B cell (primary cell): ENCODE data around the gene GPC3. TPM values are rescaled to one million over a fixed set of nuclear protein-coding genes. Genes with fewer than 3 reads are reported as not detected.

ENCODE experiments used
- ATAC-seq: fragments of 200-7000 bp; cut with Tn5 transposase; one replicate; pipeline ENCODE4 v1.10.0; 2021; ENCODE audit warnings: low read depth, mild to moderate bottlenecking, moderate number of reproducible peaks, moderate library complexity
- CTCF ChIA-PET: fragments of 350-600 bp; sonication (Branson Sonifier 250); formaldehyde crosslinking; loops from one replicate; lab custom pipeline; 2021; ENCODE audit warnings: antibody characterized with exemption, inconsistent platforms; lab: Charles Lee
- POLR2A ChIA-PET: fragments of 350-600 bp; sonication (Branson Sonifier 250); formaldehyde crosslinking; loops from one replicate; lab custom pipeline; 2021; ENCODE audit warnings: antibody characterized with exemption; lab: Charles Lee
- DNase-seq: peaks from one replicate; pipeline ENCODE4 v3.0.0; 2013
- H2AFZ ChIP-seq: 2 replicates; pipeline ENCODE4 v1.6.1; 2012; ENCODE audit warnings: mild to moderate bottlenecking, low read depth, low read length; ENCODE audit not compliant: insufficient read depth, poor library complexity, severe bottlenecking
- H3K27ac ChIP-seq, 2 donors: 1 replicate in 1 of 2; 2 replicates in 1 of 2; pipeline ENCODE4 v1.5.1; 2012 to 2013; ENCODE audit warnings: low read length in 2 of 2, mild to moderate bottlenecking in 2 of 2, moderate library complexity in 1 of 2
- H3K27me3 ChIP-seq, 4 experiments: fragments of 200-600 bp in 1 of 4; sonication (generic) in 1 of 4; replicated peaks in 1 of 4; 1 replicate in 2 of 4; 2 replicates in 2 of 4; pipeline versions ENCODE4 v1.6.1 to v1.7.0; 2013 to 2016; ENCODE audit warnings: low read length in 3 of 4, mild to moderate bottlenecking in 2 of 4, mixed read lengths in 1 of 4, moderate library complexity in 1 of 4; ENCODE audit not compliant: insufficient read depth in 4 of 4, control insufficient read depth in 3 of 4; ENCODE audit errors: control extremely low read depth in 1 of 4
- H3K36me3 ChIP-seq, 2 experiments: replicated peaks in 1 of 2; 1 replicate in 1 of 2; 2 replicates in 1 of 2; pipeline versions ENCODE4 v1.6.1 to v1.7.1; 2013; ENCODE audit warnings: low read length in 1 of 2; ENCODE audit not compliant: insufficient read depth in 2 of 2, control insufficient read depth in 1 of 2; ENCODE audit errors: control extremely low read depth in 1 of 2, extremely low read depth in 1 of 2
- H3K4me1 ChIP-seq, 2 donors: fragments of 200-600 bp in 1 of 2; sonication (generic) in 1 of 2; 1 replicate in 1 of 2; 2 replicates in 1 of 2; pipeline versions ENCODE4 v1.5.1 to v1.6.1; 2013 to 2017; ENCODE audit warnings: low read length in 2 of 2; ENCODE audit not compliant: control insufficient read depth in 2 of 2, insufficient read depth in 2 of 2
- H3K4me2 ChIP-seq: replicated peaks from 2 replicates; pipeline ENCODE3; 2012; ENCODE audit warnings: mild to moderate bottlenecking, low read depth, low read length; ENCODE audit not compliant: poor library complexity, severe bottlenecking
- H3K4me3 ChIP-seq, 5 experiments: fragments of 200-600 bp in 1 of 5; sonication (generic) in 1 of 5; 1 replicate in 3 of 5; 2 replicates in 2 of 5; pipeline versions ENCODE4 v1.5.1 to v1.7.0; 2011 to 2016; ENCODE audit warnings: low read length in 4 of 5, mild to moderate bottlenecking in 4 of 5, low read depth in 2 of 5, control low read depth in 1 of 5, moderate library complexity in 1 of 5; ENCODE audit not compliant: insufficient read depth in 1 of 5; ENCODE audit errors: control extremely low read depth in 1 of 5, extremely low read depth in 1 of 5
- H3K79me2 ChIP-seq: fragments of 200-600 bp; sonication (generic); one replicate; pipeline ENCODE4 v1.6.0; 2016; ENCODE audit warnings: low read length; ENCODE audit not compliant: control insufficient read depth, insufficient read depth
- H3K9ac ChIP-seq: fragments of 200-600 bp; sonication (generic); 2 replicates; pipeline ENCODE4 v1.6.1; 2017; ENCODE audit warnings: mild to moderate bottlenecking, low read length, moderate library complexity
- H3K9me3 ChIP-seq, 3 donors: one replicate each; pipeline versions ENCODE4 v1.6.1 to v1.7.1; 2013; ENCODE audit warnings: low read length in 2 of 3; ENCODE audit not compliant: control insufficient read depth in 2 of 3, insufficient read depth in 1 of 3; ENCODE audit errors: control extremely low read depth in 1 of 3
- H4K20me1 ChIP-seq: 2 replicates; pipeline ENCODE4 v1.6.0; 2012; ENCODE audit warnings: mild to moderate bottlenecking, low read length; ENCODE audit not compliant: insufficient read depth, control insufficient read depth, poor library complexity, severe bottlenecking
- H3K27ac Mint-ChIP-seq: one replicate; pipeline ENCODE4 v1.8.0; 2021; ENCODE audit warnings: mixed read lengths
- H3K27me3 Mint-ChIP-seq: one replicate; pipeline ENCODE4 v1.8.0; 2021; ENCODE audit warnings: mixed read lengths
- H3K4me1 Mint-ChIP-seq: one replicate; pipeline ENCODE4 v1.8.0; 2021; ENCODE audit warnings: mixed read lengths
- H3K4me3 Mint-ChIP-seq: one replicate; pipeline ENCODE4 v1.8.0; 2021; ENCODE audit warnings: mixed read lengths
- H3K9me3 Mint-ChIP-seq: one replicate; pipeline ENCODE4 v1.8.0; 2022; ENCODE audit warnings: mixed read lengths; ENCODE audit not compliant: insufficient read depth
- EZH2 ChIP-seq: IDR thresholded peaks from 2 replicates; pipeline ENCODE4 v1.6.1; 2012; ENCODE audit warnings: borderline replicate concordance, low read depth, mild to moderate bottlenecking, moderate library complexity, low read length; ENCODE audit not compliant: insufficient read depth, poor library complexity, severe bottlenecking
- WGBS: methylation state at CpG from one replicate; pipeline ENCODE4 v1.1.5; 2013; ENCODE audit warnings: missing lambda C conversion rate; ENCODE audit not compliant: insufficient coverage; 5-methylcytosine and 5-hydroxymethylcytosine counted together
- intact Hi-C: fragments of 100-400 bp; cut with micrococcal nuclease; formaldehyde crosslinking; loops from one replicate; pipeline ENCODE4 v1.10.0; 2022
- polyA plus RNA-seq: library from polyadenylated mRNA; depleted of rRNA; stranded (reverse); fragments of >200 nt; gene quantifications from 2 replicates; pipeline ENCODE4 v1.2.3, GENCODE V29; 2012
- total RNA-seq, 2 donors: library from RNA; stranded (reverse); fragments of 120-200 nt in 1 of 2; gene quantifications; 1 replicate in 1 of 2; 2 replicates in 1 of 2; pipeline versions ENCODE4 v1.2.3 to v1.2.4, GENCODE V29; 2013 to 2022
- TF ChIP-seq, protein P1 (sequence below): fragments of 200-600 bp; IDR thresholded peaks from one replicate; pipeline ENCODE4 v1.8.0; 2022; ENCODE audit warnings: antibody characterized with exemption, mild to moderate bottlenecking

GPC3 gene
- total and polyA plus RNA-seq, 2 donors (not counting 1 experiment from before 2014, with no cell fraction given) = not detected

DNA sequence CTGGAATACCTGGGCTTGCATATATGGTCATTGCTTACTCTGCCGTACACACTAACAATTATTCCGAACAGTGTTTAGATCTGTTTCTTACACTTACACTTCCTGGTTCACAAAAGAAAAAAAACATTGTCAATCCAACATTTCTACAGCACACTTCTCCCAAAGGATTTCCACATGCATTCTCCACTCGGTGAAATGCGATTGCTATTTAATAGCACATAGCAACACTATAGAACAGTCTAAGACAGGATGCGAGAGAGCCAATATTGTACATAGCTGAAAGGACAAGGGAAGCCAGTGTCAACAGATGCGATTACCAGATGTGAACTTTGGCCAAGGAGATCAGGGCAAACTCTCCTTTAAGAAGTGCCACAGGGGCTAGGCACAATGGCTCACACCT is 349.4 kb downstream of the GPC3 start:
- Histone ChIP-seq H4K20me1 (no peaks in the 10 kb centered on the region), H3K9ac (no peak overlapping the region), H3K27me3 (no peaks in the 10 kb centered on the region), H3K4me2 (no peak overlapping the region), H2AFZ (no peak overlapping the region), H3K4me3 (no peak overlapping the region), H3K36me3 (no peaks in the 10 kb centered on the region), H3K27ac (no peak overlapping the region), H3K4me1 (no peaks in the 10 kb centered on the region), H3K79me2 (no peaks in the 10 kb centered on the region), H3K9me3 (no peaks in the 10 kb centered on the region)
- ChIA-PET CTCF (no interaction called here), POLR2A (no interaction called here)
- ATAC-seq (no peak), DNase-seq (no peak)
- TF ChIP-seq, protein P1, sequence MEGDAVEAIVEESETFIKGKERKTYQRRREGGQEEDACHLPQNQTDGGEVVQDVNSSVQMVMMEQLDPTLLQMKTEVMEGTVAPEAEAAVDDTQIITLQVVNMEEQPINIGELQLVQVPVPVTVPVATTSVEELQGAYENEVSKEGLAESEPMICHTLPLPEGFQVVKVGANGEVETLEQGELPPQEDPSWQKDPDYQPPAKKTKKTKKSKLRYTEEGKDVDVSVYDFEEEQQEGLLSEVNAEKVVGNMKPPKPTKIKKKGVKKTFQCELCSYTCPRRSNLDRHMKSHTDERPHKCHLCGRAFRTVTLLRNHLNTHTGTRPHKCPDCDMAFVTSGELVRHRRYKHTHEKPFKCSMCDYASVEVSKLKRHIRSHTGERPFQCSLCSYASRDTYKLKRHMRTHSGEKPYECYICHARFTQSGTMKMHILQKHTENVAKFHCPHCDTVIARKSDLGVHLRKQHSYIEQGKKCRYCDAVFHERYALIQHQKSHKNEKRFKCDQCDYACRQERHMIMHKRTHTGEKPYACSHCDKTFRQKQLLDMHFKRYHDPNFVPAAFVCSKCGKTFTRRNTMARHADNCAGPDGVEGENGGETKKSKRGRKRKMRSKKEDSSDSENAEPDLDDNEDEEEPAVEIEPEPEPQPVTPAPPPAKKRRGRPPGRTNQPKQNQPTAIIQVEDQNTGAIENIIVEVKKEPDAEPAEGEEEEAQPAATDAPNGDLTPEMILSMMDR = no peak
- TF ChIP-seq EZH2 = no peak
- no peak overlapping the region for H3K27ac Mint-ChIP-seq
- H3K4me1 Mint-ChIP-seq = no peaks in the 10 kb centered on the region
- no peaks in the 10 kb centered on the region for H3K9me3 Mint-ChIP-seq
- intact Hi-C loops = no loop called here
- WGBS = 100% methylated on average over 2 of the region's 6 CpGs
- no peaks in the 10 kb centered on the region for H3K27me3 Mint-ChIP-seq
- no peak overlapping the region for H3K4me3 Mint-ChIP-seq

DNA sequence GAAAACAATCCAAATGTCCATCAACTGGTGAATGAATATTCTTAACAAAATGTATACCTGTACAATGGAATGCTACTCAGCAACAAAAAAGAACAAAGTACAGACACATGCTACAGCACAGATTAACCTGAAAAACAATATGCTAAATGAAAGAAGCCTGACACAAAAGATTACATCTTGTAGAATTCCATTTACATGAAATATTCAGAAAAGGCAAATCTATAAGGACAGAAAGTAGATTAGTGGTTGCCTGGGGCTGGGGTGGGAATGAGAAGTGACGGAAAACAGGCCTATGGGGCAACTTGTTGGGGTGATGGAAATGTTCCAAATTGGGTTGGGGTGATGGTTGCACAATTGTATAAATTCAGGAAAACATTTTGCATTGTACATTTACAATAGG is 351.0 kb downstream of the GPC3 start:
- Histone ChIP-seq H3K36me3 (no peaks in the 10 kb centered on the region), H3K27ac (no peak overlapping the region), H3K9ac (no peak overlapping the region), H3K4me1 (no peaks in the 10 kb centered on the region), H3K4me3 (no peak overlapping the region), H3K27me3 (no peaks in the 10 kb centered on the region), H3K79me2 (no peaks in the 10 kb centered on the region), H3K4me2 (no peak overlapping the region), H3K9me3 (no peaks in the 10 kb centered on the region), H2AFZ (no peak overlapping the region), H4K20me1 (no peaks in the 10 kb centered on the region)
- ChIA-PET POLR2A (no interaction called here), CTCF (no interaction called here)
- no peak for TF ChIP-seq EZH2
- TF ChIP-seq, protein P1 = no peak
- Mint-ChIP-seq H3K27me3 (no peaks in the 10 kb centered on the region), H3K27ac (no peak overlapping the region), H3K9me3 (no peaks in the 10 kb centered on the region), H3K4me3 (no peak overlapping the region), H3K4me1 (no peaks in the 10 kb centered on the region)
- ATAC-seq (no peak), DNase-seq (no peak)
- intact Hi-C loops = no loop called here
- no CpG with 5 or more reads among the region's 1 CpG for WGBS
